HAP-1 (cell line): ENCODE measurements around the gene LGMN.

Source experiments
- DNase-seq, 2 experiments: peaks; one replicate each; pipeline ENCODE4 v3.0.0-alpha.2; 2016 to 2020; ENCODE audit warnings: low spot score in 2 of 2
- H3K27me3 ChIP-seq: fragments of 250-450 bp; sonication (Bioruptor Pico); 2 replicates; pipeline ENCODE4 v1.5.1; 2020; ENCODE audit warnings: low read depth, mild to moderate bottlenecking, moderate library complexity
- H3K36me3 ChIP-seq: fragments of 250-450 bp; sonication (Bioruptor Pico); replicated peaks from 2 replicates; pipeline ENCODE4 v1.5.1; 2020; ENCODE audit warnings: mild to moderate bottlenecking
- H3K4me1 ChIP-seq: fragments of 250-450 bp; sonication (Bioruptor Pico); 2 replicates; pipeline ENCODE4 v1.5.1; 2020; ENCODE audit warnings: mild to moderate bottlenecking
- H3K4me3 ChIP-seq: fragments of 250-450 bp; sonication (Bioruptor Pico); 2 replicates; pipeline ENCODE4 v1.5.1; 2020; ENCODE audit warnings: mild to moderate bottlenecking, moderate library complexity
- H3K9me3 ChIP-seq: fragments of 250-450 bp; sonication (Bioruptor Pico); 2 replicates; pipeline ENCODE4 v1.5.1; 2020; ENCODE audit warnings: mild to moderate bottlenecking, moderate library complexity
- in situ Hi-C: fragments of 300-500 bp; cut with MboI; formaldehyde crosslinking; loops from 3 replicates; pipeline ENCODE4 v1.14.3; 2020; ENCODE audit warnings: low sequenced_read_pairs, inconsistent platforms, mixed read lengths

The LGMN gene

GRCh38 chr14:92706386-92706785 is 42.0 kb downstream of the LGMN start:
- Histone ChIP-seq H3K9me3 (no peaks in the 10 kb centered on the region), H3K27me3 (no peaks in the 10 kb centered on the region), H3K4me1 (no peaks in the 10 kb centered on the region), H3K36me3 (no peaks in the 10 kb centered on the region), H3K4me3 (no peak overlapping the region)
- no peak for DNase-seq
- in situ Hi-C loops, result no loop called here

- in situ Hi-C loops, result no loop called here
- no peaks in the 10 kb centered on the region for H3K27me3 ChIP-seq
- DNase-seq, result no peak
- no peaks in the 10 kb centered on the region for H3K36me3 ChIP-seq
- H3K9me3 ChIP-seq, result no peaks in the 10 kb centered on the region
- no peak overlapping the region for H3K4me3 ChIP-seq
- H3K4me1 ChIP-seq, result no peaks in the 10 kb centered on the region
These were observed 43.6 kb downstream of the LGMN start for GRCh38 chr14:92704821-92705220.

DNA sequence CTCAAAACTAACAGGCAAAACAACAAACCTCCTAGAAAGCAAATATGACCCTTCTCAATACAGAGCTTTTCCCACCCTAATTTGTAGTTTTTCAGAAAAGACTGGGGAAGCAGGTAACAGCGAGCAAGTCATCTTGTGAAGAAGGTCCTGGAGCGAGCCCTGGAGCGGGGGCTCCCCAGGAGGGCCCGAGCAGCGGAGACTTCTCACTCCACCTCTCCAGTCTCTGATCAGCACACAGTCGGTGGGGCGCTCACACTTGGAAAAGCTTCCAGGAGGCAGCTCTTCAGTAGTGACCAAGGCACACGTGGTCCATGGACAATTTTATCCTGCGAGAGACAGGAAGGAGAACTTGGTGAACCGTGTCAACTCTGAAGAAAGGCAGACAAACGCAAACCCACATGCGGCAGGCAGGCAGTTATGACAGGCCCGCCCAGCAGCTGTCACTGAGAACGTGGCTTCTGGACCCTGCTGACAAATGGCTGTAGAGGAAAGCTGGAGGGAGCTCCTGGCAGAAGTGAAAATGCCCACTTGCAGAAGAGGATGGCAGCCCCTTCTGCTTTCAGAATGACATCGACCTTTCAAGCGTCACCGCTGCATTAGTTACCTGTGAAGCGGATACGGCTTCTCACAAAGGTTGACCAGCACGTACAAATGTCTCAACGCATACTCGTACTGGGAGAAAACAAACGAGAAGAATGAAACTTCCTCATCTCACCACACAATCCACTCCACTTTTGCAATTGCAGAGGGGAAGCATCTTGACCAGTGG is 44.2 kb downstream of the LGMN start:
- DNase-seq, result no peak
- in situ Hi-C loops, result no loop called here
- no peaks in the 10 kb centered on the region for H3K36me3 ChIP-seq
- no peaks in the 10 kb centered on the region for H3K4me1 ChIP-seq
- no peak overlapping the region for H3K4me3 ChIP-seq
- H3K27me3 ChIP-seq, result no peaks in the 10 kb centered on the region
- no peaks in the 10 kb centered on the region for H3K9me3 ChIP-seq

- in situ Hi-C loops, result no loop called here
- Histone ChIP-seq H3K36me3 (no peaks in the 10 kb centered on the region), H3K4me3 (no peak overlapping the region), H3K27me3 (no peaks in the 10 kb centered on the region), H3K9me3 (no peaks in the 10 kb centered on the region), H3K4me1 (no peaks in the 10 kb centered on the region)
- DNase-seq, result no peak
These were observed 44.9 kb downstream of the LGMN start for GRCh38 chr14:92703516-92703915.

DNA sequence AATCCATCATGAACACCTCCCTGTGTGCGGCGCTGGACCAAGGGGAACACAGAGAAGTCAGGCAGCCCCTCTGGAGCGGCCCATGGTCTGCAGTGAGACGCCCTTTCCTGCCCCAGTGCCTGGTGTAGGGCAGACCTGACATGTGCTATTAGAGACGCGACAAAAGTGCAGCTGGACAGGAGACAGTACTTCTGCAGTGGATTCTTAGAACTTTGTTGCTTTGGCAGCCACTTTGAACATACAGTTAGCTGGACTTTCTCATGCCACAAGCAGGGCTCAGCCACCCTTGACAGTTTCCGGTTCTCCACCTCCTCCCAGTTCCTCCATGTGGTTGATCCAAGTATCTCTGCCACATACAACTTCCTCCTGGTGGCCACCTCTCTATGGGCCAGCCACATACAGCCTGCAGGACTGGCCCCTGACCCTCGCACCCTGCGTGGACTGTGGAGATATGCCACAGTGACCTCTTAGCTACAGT is 45.9 kb downstream of the LGMN start:
- no peak overlapping the region for H3K4me3 ChIP-seq
- H3K4me1 ChIP-seq, result no peaks in the 10 kb centered on the region
- H3K9me3 ChIP-seq, result no peaks in the 10 kb centered on the region
- in situ Hi-C loops, result no loop called here
- no peaks in the 10 kb centered on the region for H3K36me3 ChIP-seq
- no peaks in the 10 kb centered on the region for H3K27me3 ChIP-seq
- no peak for DNase-seq

GRCh38 chr14:92701826-92702225 is 46.6 kb downstream of the LGMN start:
- DNase-seq, result no peak
- H3K4me1 ChIP-seq, result no peaks in the 10 kb centered on the region
- in situ Hi-C loops, result no loop called here
- no peaks in the 10 kb centered on the region for H3K9me3 ChIP-seq
- H3K36me3 ChIP-seq, result no peaks in the 10 kb centered on the region
- no peaks in the 10 kb centered on the region for H3K27me3 ChIP-seq
- H3K4me3 ChIP-seq, result no peak overlapping the region

DNA sequence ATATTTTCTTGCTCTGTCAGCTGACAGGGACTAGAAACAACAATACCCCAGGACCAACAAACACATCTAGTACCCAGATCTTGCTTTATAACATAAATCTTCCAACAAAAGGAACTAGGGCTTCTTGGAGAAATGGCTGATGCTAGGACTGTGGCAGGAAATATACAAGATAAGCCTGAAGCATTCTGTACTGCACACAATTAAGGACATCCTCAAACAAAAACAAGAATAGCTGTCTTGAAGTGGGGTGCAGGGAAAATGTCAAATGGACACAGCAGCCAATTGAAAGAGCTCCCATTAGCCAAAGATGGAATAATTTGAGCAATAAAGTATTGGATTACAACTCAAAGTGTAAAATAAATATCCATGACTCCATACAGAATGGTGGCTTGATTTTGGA is 50.0 kb downstream of the LGMN start:
- H3K36me3 ChIP-seq, result no peaks in the 10 kb centered on the region
- no peak overlapping the region for H3K4me3 ChIP-seq
- no peaks in the 10 kb centered on the region for H3K4me1 ChIP-seq
- H3K27me3 ChIP-seq, result no peaks in the 10 kb centered on the region
- DNase-seq, result no peak
- in situ Hi-C loops, result loop anchor here (25.0 kb wide), 1 partner anchor 561 kb away; no protein-coding TSS in a partner anchor
- H3K9me3 ChIP-seq, result no peaks in the 10 kb centered on the region

- Histone ChIP-seq H3K36me3 (no peaks in the 10 kb centered on the region), H3K27me3 (no peaks in the 10 kb centered on the region), H3K9me3 (no peaks in the 10 kb centered on the region), H3K4me3 (no peak overlapping the region), H3K4me1 (no peaks in the 10 kb centered on the region)
- DNase-seq, result no peak
- in situ Hi-C loops, result loop anchor here (25.0 kb wide), 1 partner anchor 559 kb away; no protein-coding TSS in a partner anchor
These were observed 52.1 kb downstream of the LGMN start for GRCh38 chr14:92696366-92696765.

DNA sequence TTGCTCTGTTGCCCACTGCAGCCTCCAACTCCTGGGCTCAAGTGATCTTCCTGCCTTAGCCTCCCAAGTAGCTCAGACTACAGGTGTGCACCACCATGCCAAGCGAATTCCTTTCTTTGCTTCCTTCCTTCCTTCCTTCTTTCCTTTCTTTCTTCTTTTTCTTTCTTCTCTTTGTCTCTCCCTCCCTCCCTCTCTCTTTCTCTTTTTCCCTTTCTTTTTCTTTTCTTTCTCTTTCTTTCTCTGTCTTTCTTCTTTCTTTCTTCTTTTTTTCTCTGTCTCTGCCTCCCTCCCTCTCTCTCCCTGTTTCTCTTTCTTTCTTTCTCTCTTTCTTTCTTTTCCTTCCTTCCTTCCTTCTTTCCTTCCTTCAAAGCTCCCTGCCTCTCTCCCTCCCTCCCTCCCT is 52.9 kb downstream of the LGMN start:
- no peaks in the 10 kb centered on the region for H3K36me3 ChIP-seq
- no peak for DNase-seq
- in situ Hi-C loops, result loop anchor here (25.0 kb wide), 1 partner anchor 558 kb away; no protein-coding TSS in a partner anchor
- H3K9me3 ChIP-seq, result no peaks in the 10 kb centered on the region
- H3K4me1 ChIP-seq, result no peaks in the 10 kb centered on the region
- no peaks in the 10 kb centered on the region for H3K27me3 ChIP-seq
- no peak overlapping the region for H3K4me3 ChIP-seq

DNA sequence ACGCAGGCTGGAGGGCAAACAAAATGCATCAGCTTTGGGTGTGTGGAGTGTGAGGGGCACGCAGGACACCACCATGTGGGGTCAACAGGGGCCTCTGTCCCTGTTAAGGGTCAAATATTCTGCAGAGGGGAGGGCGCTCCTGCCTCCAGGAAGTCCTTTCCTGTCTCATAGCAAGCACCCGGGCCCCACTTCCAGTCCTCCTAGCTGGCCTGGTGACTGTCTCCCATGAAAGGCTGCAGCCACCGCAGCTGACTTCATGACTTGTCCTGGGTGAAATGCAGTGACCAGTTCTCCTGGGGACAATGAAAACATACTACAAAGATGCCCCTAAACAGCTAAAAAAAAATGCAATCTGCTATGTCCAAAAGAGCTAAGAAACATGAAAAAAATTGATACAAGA is 53.6 kb downstream of the LGMN start:
- no peak for DNase-seq
- no peaks in the 10 kb centered on the region for H3K4me1 ChIP-seq
- H3K36me3 ChIP-seq, result no peaks in the 10 kb centered on the region
- in situ Hi-C loops, result loop anchor here (25.0 kb wide), 1 partner anchor 558 kb away; no protein-coding TSS in a partner anchor
- no peaks in the 10 kb centered on the region for H3K27me3 ChIP-seq
- no peaks in the 10 kb centered on the region for H3K9me3 ChIP-seq
- no peak overlapping the region for H3K4me3 ChIP-seq

DNA sequence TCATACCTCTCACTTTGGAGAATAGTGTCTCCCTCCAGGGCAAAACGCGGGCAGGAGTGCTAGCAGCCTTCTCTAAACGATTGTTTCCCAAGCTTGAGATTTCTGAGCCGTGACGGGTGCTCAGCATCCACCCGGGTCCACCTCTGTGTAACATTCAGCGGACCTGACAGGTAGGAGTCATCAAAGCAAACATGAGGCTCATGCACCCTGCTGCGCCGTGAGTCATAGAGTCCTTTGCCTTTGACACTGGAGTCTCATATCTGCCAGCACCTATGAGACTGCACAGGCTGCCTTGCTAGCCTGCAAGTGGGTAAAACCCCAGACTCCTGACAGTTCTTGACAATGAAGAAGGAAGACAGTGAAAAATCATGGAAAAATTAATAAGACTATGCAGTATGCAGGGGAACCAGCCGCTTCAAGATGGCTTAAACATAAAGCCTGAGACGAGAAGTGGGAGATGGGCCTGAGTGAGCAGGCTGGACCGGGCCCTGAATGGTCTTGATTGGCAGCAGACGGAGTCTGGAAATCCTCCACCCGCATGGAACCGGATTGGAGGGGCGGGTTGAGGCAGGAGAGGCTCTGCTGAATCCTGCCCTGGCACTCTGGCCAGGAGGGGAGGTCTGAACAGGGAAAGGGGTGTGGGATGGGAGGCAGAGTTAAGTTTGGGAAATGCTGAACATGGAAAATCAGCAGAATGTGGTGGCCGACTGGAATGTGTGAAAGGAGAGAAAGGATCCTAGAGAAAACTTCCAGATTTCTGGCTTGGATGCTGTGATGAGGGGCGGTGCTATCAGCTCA is 54.2 kb downstream of the LGMN start:
- Histone ChIP-seq H3K9me3 (no peaks in the 10 kb centered on the region), H3K4me3 (no peak overlapping the region), H3K27me3 (no peaks in the 10 kb centered on the region), H3K36me3 (no peaks in the 10 kb centered on the region), H3K4me1 (no peaks in the 10 kb centered on the region)
- no peak for DNase-seq
- in situ Hi-C loops, result loop anchor here (25.0 kb wide), 1 partner anchor 557 kb away; no protein-coding TSS in a partner anchor

GRCh38 chr14:92692822-92693226 is 55.6 kb downstream of the LGMN start:
- no peak overlapping the region for H3K4me3 ChIP-seq
- no peaks in the 10 kb centered on the region for H3K36me3 ChIP-seq
- no peaks in the 10 kb centered on the region for H3K9me3 ChIP-seq
- no peak for DNase-seq
- no peaks in the 10 kb centered on the region for H3K4me1 ChIP-seq
- in situ Hi-C loops, result loop anchor here (25.0 kb wide), 1 partner anchor 556 kb away; no protein-coding TSS in a partner anchor
- H3K27me3 ChIP-seq, result no peaks in the 10 kb centered on the region

DNA sequence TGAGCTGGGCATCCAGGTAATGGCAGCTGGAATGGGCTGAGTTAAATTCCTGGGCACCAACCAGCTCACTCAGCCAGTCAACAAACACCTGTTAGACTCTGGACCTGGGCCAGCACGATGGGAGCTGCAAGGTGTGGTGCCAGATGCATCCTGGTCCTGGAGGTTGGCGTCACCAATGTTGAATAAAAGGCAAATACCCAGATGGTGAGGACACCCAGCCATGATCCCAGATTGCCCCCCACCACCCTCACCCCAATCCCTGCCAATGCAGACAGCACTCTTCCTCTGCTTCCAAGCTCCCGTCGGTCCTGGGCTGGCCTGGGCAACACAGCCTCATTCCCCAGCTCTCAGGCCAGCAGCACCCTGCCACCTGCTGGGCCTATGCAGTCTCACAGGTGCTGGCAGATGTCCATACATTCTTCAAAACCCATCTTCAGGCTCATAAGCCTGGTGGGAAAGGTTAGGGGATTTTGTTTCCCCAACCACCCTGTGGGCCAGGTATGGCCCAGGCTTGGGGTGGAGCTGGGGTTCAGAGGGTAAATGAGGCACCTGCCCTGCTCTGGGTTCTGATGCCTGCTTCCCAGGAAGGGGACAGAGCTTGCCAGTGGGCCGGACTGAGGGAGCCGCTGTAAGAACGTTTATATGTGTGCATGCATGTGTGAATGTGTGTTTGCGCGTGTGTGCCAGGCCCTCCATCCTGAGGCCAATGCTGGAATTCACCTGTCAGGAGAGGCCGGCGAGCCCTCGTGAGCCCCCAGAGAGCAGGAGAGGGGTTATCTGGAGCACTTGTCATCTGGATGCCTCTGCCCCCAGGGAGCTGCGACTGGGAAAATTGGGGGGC is 58.0 kb downstream of the LGMN start:
- Histone ChIP-seq H3K27me3 (no peaks in the 10 kb centered on the region), H3K4me3 (no peak overlapping the region), H3K4me1 (no peaks in the 10 kb centered on the region), H3K9me3 (no peaks in the 10 kb centered on the region), H3K36me3 (no peaks in the 10 kb centered on the region)
- in situ Hi-C loops, result loop anchor here (25.0 kb wide), 1 partner anchor 553 kb away; no protein-coding TSS in a partner anchor
- DNase-seq, result peak; percentile 12 to 27
